GM12892 (cell line): ENCODE measurements around the gene ZNF169.
"Not testable (repeated sequence)": the region's sequence is repeated elsewhere in the genome, so short reads cannot be mapped to it uniquely, and the experiment has no call there.

ENCODE experiments used
- POLR2A ChIP-seq: IDR thresholded peaks from 2 replicates; pipeline ENCODE4 v1.6.1; 2011; ENCODE audit warnings: low read depth, low read length, control low read depth
- POLR2AphosphoS5 ChIP-seq: IDR thresholded peaks from 2 replicates; pipeline ENCODE4 v1.6.1; 2011; ENCODE audit warnings: low read depth, low read length, control low read depth
- TAF1 ChIP-seq: IDR thresholded peaks from 2 replicates; pipeline ENCODE4 v1.6.1; 2011; ENCODE audit warnings: low read depth, mild to moderate bottlenecking, control low read depth, low read length, borderline replicate concordance

GRCh38 chr9:94225413-94225812 lies 33.7 kb upstream of the ZNF169 start:
- not testable (repeated sequence) for TF ChIP-seq TAF1, POLR2AphosphoS5, POLR2A
